SK-N-SH treated with all-trans-retinoic acid at 6 μM for 48 hours (cell line): ENCODE measurements around the gene ATP8A1.
"Not testable (repeated sequence)": the region's sequence is repeated elsewhere in the genome, so short reads cannot be mapped to it uniquely, and the experiment has no call there.

Experiments used
- ATAC-seq: fragments of 200-7000 bp; cut with Tn5 transposase; 3 replicates; pipeline ENCODE4 v1.9.1; 2020; ENCODE audit warnings: mild to moderate bottlenecking, moderate library complexity
- ARNTL ChIP-seq: fragments of 450-650 bp; formaldehyde crosslinking; IDR thresholded peaks from 2 replicates; pipeline ENCODE4 v1.5.0; 2020; ENCODE audit warnings: low read depth, mild to moderate bottlenecking, moderate library complexity, borderline replicate concordance
- BACH2 ChIP-seq: fragments of 250-450 bp; sonication (Bioruptor Pico); IDR thresholded peaks from 2 replicates; pipeline ENCODE4 v1.9.0; 2021; ENCODE audit warnings: mild to moderate bottlenecking, borderline replicate concordance
- CSDC2 ChIP-seq: fragments of 250-450 bp; sonication (Bioruptor Pico); IDR thresholded peaks from 2 replicates; pipeline ENCODE4 v1.5.0; 2020; ENCODE audit warnings: mild to moderate bottlenecking, moderate library complexity
- ESRRG ChIP-seq: fragments of 250-450 bp; sonication (Bioruptor Pico); IDR thresholded peaks from 2 replicates; pipeline ENCODE4 v1.6.1; 2021; ENCODE audit warnings: mild to moderate bottlenecking
- GLIS3 ChIP-seq: fragments of 250-450 bp; sonication (Bioruptor Pico); IDR thresholded peaks from 2 replicates; pipeline ENCODE4 v1.5.0; 2020; ENCODE audit warnings: mild to moderate bottlenecking, moderate library complexity
- ISL1 ChIP-seq: fragments of 250-450 bp; sonication (Bioruptor Pico); IDR thresholded peaks from 2 replicates; pipeline ENCODE4 v2.1.2; 2022; ENCODE audit warnings: mild to moderate bottlenecking, moderate library complexity
- OSR1 ChIP-seq: fragments of 250-450 bp; sonication (Bioruptor Pico); IDR thresholded peaks from 2 replicates; pipeline ENCODE4 v1.8.0; 2022; ENCODE audit warnings: moderate library complexity, mild to moderate bottlenecking, inconsistent platforms
- PPARA ChIP-seq: fragments of 250-450 bp; sonication (Bioruptor Pico); IDR thresholded peaks from 2 replicates; pipeline ENCODE4 v1.5.0; 2020; ENCODE audit warnings: mild to moderate bottlenecking, borderline replicate concordance
- RARB ChIP-seq: fragments of 250-450 bp; sonication (Bioruptor Pico); IDR thresholded peaks from 2 replicates; pipeline ENCODE4 v1.8.0; 2021; ENCODE audit warnings: mild to moderate bottlenecking, moderate library complexity
- SNAI2 ChIP-seq: fragments of 250-450 bp; sonication (Bioruptor Pico); IDR thresholded peaks from 2 replicates; pipeline ENCODE4 v1.5.0; 2020; ENCODE audit warnings: mild to moderate bottlenecking, moderate library complexity
- TCF4 ChIP-seq: fragments of 250-450 bp; sonication (Bioruptor Pico); IDR thresholded peaks from 2 replicates; pipeline ENCODE4 v1.8.0; 2021; ENCODE audit warnings: mild to moderate bottlenecking, moderate library complexity, borderline replicate concordance
- TOX ChIP-seq: fragments of 250-450 bp; sonication (Bioruptor Pico); IDR thresholded peaks from 2 replicates; pipeline ENCODE4 v1.8.0; 2021; ENCODE audit warnings: mild to moderate bottlenecking, moderate library complexity, borderline replicate concordance
- ZC3H10 ChIP-seq: fragments of 250-450 bp; sonication (Bioruptor Pico); IDR thresholded peaks from 2 replicates; pipeline ENCODE4 v1.5.1; 2021; ENCODE audit warnings: mild to moderate bottlenecking, moderate library complexity
- ZFP3 ChIP-seq: fragments of 250-450 bp; sonication (Bioruptor Pico); IDR thresholded peaks from 2 replicates; pipeline ENCODE4 v1.5.0; 2020; ENCODE audit warnings: mild to moderate bottlenecking, moderate library complexity
- ZFP30 ChIP-seq: fragments of 450-650 bp; formaldehyde crosslinking; IDR thresholded peaks from 2 replicates; pipeline ENCODE4 v1.5.0; 2022; ENCODE audit warnings: mild to moderate bottlenecking, moderate library complexity
- ZNF565 ChIP-seq: fragments of 450-650 bp; formaldehyde crosslinking; conservative IDR thresholded peaks from 2 replicates; pipeline ENCODE4 v1.5.0; 2020; ENCODE audit warnings: low read depth, mild to moderate bottlenecking, moderate library complexity
- ZNF70 ChIP-seq: fragments of 450-650 bp; formaldehyde crosslinking; IDR thresholded peaks from 2 replicates; pipeline ENCODE4 v1.5.0; 2020; ENCODE audit warnings: mild to moderate bottlenecking, moderate library complexity
- ZNF8 ChIP-seq: fragments of 450-650 bp; formaldehyde crosslinking; IDR thresholded peaks from 2 replicates; pipeline ENCODE4 v1.5.0; 2020; ENCODE audit warnings: mild to moderate bottlenecking, moderate library complexity
- TF ChIP-seq, protein P1 (sequence below): fragments of 250-450 bp; sonication (Bioruptor Pico); IDR thresholded peaks from 2 replicates; pipeline ENCODE4 v1.8.0; 2021; ENCODE audit warnings: low read depth, mild to moderate bottlenecking, moderate library complexity, borderline replicate concordance
- TF ChIP-seq, protein P2 (sequence below): fragments of 250-450 bp; sonication (Bioruptor Pico); IDR thresholded peaks from 2 replicates; pipeline ENCODE4 v1.5.1; 2020; ENCODE audit warnings: low read depth, mild to moderate bottlenecking, moderate library complexity
- TF ChIP-seq, protein P3 (sequence below): fragments of 250-450 bp; sonication (Bioruptor Pico); IDR thresholded peaks from 2 replicates; pipeline ENCODE4 v1.5.1; 2021; ENCODE audit warnings: mild to moderate bottlenecking, moderate library complexity

The ATP8A1 gene

DNA sequence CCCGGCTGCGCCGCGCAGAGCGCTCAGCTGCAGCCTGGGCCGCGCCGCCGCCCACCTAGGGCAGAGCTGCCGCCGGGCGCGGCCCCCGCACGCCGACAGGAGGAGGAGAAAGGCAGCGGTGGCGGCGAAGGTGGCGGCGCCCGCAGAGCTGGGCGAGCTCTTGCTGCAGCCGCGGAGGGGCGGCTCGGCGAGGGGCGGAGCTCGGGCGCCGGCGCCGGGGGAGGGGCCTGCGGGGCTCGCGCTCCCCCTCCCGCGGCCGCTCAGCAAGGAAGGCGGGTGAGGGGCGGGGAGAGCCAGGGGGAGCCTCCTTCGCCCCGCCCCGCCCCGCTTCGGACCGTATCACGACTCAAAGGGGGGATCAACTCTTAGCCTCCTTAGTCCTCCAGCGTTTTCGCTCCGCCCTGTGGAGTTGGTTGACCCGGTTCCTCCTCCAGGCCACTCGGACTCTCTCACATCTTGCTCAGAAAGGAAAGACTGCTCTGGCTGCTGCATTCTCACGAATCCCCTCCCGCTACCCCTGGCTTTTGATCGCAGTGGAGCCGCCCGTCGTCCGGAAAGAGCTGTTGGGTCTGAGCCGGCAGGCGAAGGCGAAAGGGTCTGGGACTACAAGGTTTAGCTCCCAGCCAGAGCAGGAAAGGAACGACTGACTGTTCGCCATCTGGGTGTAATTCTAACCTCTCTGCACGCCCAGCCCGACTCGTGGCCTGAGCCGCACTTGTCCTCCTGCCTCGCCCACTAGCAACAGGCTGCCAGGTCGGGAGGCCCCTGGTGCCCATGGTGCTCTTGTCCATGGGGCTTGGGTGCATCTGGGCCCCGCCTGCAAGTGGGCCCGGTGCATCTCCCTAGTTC, at the start of gene ATP8A1:
Gene ATP8A1 (minus strand): TSS at position 162 of the 849 bp plus-strand sequence. CDS start 232 bp downstream, outside the sequence.
- peak; percentile 89 for ATAC-seq
- TF ChIP-seq CSDC2 (CRISPR knock-in tag) (no peak), SNAI2 (CRISPR knock-in tag) (0 out of 2 replicates have a peak, but pooled peaks have one; percentile 1), ARNTL (no peak)
- TF ChIP-seq, protein P1, sequence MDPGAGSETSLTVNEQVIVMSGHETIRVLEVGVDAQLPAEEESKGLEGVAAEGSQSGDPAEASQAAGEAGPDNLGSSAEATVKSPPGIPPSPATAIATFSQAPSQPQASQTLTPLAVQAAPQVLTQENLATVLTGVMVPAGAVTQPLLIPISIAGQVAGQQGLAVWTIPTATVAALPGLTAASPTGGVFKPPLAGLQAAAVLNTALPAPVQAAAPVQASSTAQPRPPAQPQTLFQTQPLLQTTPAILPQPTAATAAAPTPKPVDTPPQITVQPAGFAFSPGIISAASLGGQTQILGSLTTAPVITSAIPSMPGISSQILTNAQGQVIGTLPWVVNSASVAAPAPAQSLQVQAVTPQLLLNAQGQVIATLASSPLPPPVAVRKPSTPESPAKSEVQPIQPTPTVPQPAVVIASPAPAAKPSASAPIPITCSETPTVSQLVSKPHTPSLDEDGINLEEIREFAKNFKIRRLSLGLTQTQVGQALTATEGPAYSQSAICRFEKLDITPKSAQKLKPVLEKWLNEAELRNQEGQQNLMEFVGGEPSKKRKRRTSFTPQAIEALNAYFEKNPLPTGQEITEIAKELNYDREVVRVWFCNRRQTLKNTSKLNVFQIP (CRISPR knock-in tag) = 0 out of 2 replicates have a peak, but pooled peaks have one; percentile 76
- TF ChIP-seq, all 23 proteins: peak for 2

DNA sequence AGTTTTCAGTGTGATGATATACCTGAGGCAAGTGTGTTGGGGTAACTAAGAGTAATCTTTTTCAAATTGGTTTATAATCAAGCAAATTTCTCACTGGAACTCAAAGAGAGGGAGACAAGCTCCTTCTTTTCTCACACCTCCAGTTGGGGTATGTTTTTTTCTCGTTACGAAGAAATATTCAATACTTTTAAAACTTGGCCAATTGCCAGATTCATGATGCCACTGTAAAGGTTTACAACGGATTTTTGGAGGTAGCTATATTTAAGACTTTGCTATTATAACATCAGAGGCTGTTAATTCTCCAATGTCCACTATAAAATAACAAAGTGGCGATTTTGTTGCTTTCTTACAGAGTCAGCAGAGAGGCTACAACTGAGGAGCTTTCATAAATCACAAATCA, 49.2 kb upstream of the ATP8A1 start:
- TF ChIP-seq RARB (no peak), OSR1 (no peak), GLIS3 (no peak), TOX (no peak), SNAI2 (CRISPR knock-in tag) (no peak), ZNF70 (no peak), ZNF8 (no peak), ISL1 (CRISPR knock-in tag) (no peak), ZNF565 (CRISPR knock-in tag) (no peak), ZC3H10 (CRISPR knock-in tag) (no peak), ZFP3 (CRISPR knock-in tag) (no peak), TCF4 (CRISPR knock-in tag) (no peak), ESRRG (CRISPR knock-in tag) (no peak), PPARA (CRISPR knock-in tag) (no peak), ZFP30 (CRISPR knock-in tag) (no peak)
- TF ChIP-seq, protein P2, sequence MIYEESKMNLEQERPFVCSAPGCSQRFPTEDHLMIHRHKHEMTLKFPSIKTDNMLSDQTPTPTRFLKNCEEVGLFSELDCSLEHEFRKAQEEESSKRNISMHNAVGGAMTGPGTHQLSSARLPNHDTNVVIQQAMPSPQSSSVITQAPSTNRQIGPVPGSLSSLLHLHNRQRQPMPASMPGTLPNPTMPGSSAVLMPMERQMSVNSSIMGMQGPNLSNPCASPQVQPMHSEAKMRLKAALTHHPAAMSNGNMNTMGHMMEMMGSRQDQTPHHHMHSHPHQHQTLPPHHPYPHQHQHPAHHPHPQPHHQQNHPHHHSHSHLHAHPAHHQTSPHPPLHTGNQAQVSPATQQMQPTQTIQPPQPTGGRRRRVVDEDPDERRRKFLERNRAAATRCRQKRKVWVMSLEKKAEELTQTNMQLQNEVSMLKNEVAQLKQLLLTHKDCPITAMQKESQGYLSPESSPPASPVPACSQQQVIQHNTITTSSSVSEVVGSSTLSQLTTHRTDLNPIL (CRISPR knock-in tag) = no peak
- no peak for ATAC-seq

DNA sequence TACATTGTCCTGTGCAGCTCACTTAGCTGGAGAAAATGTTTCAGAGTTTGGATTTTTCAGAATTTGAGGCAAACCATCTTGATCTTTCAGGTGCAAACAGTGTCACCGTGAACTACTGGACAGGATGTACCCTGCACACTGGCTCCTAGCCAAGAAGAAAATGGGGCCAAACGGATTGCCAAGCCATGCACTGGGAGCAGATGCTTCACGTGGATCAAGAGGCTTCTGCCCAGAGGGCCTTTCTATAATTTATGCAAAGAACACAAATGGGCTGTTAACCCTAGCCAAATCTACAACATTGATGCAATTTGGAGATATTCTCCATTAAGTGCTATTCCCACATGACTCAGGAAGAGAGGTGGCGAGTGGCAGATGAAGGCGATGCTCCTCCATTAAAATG, 46.9 kb upstream of the ATP8A1 start:
- ATAC-seq = no peak
- TF ChIP-seq ARNTL (no peak), ESRRG (CRISPR knock-in tag) (no peak), BACH2 (CRISPR knock-in tag) (no peak)
- TF ChIP-seq, protein P3, sequence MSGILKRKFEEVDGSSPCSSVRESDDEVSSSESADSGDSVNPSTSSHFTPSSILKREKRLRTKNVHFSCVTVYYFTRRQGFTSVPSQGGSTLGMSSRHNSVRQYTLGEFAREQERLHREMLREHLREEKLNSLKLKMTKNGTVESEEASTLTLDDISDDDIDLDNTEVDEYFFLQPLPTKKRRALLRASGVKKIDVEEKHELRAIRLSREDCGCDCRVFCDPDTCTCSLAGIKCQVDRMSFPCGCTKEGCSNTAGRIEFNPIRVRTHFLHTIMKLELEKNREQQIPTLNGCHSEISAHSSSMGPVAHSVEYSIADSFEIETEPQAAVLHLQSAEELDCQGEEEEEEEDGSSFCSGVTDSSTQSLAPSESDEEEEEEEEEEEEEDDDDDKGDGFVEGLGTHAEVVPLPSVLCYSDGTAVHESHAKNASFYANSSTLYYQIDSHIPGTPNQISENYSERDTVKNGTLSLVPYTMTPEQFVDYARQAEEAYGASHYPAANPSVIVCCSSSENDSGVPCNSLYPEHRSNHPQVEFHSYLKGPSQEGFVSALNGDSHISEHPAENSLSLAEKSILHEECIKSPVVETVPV (CRISPR knock-in tag) = no peak
- TF ChIP-seq, all 23 proteins: peak for 0

DNA sequence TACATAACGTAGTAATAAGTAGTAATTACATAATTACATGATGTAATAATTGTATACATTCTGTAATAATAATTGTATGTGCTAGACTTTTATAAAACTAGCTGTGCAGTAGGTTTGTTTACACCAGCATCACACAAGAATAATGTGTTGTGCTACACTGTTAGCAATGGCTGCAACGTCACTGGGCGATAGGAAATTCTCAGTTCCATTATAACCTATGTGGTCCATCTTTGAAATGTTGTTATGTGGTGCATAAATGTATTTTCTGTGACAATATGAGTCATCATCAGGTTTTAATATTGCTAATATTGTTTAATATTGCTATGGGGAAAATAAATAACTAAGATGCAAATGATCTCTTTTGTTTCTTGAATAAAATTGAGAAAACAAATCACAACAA, 46.0 kb upstream of the ATP8A1 start:
- ATAC-seq = no peak
- TF ChIP-seq, protein P3 (CRISPR knock-in tag) = no peak
- no peak for TF ChIP-seq BACH2 (CRISPR knock-in tag)
- no peak for TF ChIP-seq ARNTL
- TF ChIP-seq OSR1 = no peak
- TF ChIP-seq ZFP30 (CRISPR knock-in tag) = no peak
- no peak for TF ChIP-seq TCF4 (CRISPR knock-in tag)
- no peak for TF ChIP-seq ISL1 (CRISPR knock-in tag)
- no peak for TF ChIP-seq ZFP3 (CRISPR knock-in tag)
- TF ChIP-seq CSDC2 (CRISPR knock-in tag) = no peak
- TF ChIP-seq ZNF70 = no peak
- no peak for TF ChIP-seq ZC3H10 (CRISPR knock-in tag)
- TF ChIP-seq, all 23 proteins: peak for 0

DNA sequence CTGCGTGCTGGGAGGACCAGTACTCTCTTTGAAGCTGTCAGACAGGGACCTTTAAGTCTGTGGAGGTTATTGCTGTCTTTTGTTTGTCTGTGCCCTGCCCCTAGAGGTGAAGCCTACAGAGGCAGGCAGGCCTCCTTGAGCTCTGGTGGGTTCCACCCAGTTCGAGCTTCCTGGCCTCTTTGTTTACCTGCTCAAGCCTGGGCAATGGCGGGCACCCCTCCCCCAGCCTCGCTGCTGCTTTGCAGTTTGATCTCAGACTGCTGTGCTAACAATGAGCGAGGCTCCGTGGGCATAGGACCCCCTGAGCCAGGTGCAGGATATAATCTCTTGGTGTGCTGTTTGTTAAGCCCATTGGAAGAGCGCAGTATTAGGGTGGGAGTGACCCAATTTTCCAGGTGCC, 44.9 kb upstream of the ATP8A1 start:
- not testable (repeated sequence) for ATAC-seq
